Mucosa of rectum (tissue), 2 donors: ENCODE results near the gene PDE2A.

Source experiments
- H3K27ac ChIP-seq, 2 donors: one replicate each; pipeline ENCODE4 v1.7.0; 2013; ENCODE audit warnings: inconsistent platforms in 2 of 2, low read depth in 2 of 2, low read length in 2 of 2
- H3K27me3 ChIP-seq, 2 donors: one replicate each; pipeline ENCODE4 v1.7.0; 2013; ENCODE audit warnings: low read length in 2 of 2; ENCODE audit not compliant: control insufficient read depth in 2 of 2, insufficient read depth in 2 of 2
- H3K36me3 ChIP-seq, 2 donors: one replicate each; pipeline ENCODE4 v1.7.0; 2013; ENCODE audit warnings: low read length in 2 of 2; ENCODE audit not compliant: control insufficient read depth in 2 of 2, insufficient read depth in 2 of 2
- H3K4me1 ChIP-seq, 2 donors: one replicate each; pipeline ENCODE4 v1.7.0; 2013; ENCODE audit warnings: low read length in 2 of 2, mild to moderate bottlenecking in 1 of 2; ENCODE audit not compliant: control insufficient read depth in 2 of 2, insufficient read depth in 2 of 2
- H3K4me3 ChIP-seq, 2 donors: one replicate each; pipeline ENCODE4 v1.7.0; 2013; ENCODE audit warnings: low read length in 2 of 2
- H3K9ac ChIP-seq, 2 donors: one replicate each; pipeline ENCODE4 v1.7.0; 2013; ENCODE audit warnings: low read length in 2 of 2, low read depth in 1 of 2, mild to moderate bottlenecking in 1 of 2
- H3K9me3 ChIP-seq, 2 donors: one replicate each; pipeline ENCODE4 v1.7.0; 2013; ENCODE audit warnings: low read length in 2 of 2; ENCODE audit not compliant: control insufficient read depth in 2 of 2
- donor health status: healthy.
- donor health status: Normal muscosa, but diverticular disease.

PDE2A gene

DNA sequence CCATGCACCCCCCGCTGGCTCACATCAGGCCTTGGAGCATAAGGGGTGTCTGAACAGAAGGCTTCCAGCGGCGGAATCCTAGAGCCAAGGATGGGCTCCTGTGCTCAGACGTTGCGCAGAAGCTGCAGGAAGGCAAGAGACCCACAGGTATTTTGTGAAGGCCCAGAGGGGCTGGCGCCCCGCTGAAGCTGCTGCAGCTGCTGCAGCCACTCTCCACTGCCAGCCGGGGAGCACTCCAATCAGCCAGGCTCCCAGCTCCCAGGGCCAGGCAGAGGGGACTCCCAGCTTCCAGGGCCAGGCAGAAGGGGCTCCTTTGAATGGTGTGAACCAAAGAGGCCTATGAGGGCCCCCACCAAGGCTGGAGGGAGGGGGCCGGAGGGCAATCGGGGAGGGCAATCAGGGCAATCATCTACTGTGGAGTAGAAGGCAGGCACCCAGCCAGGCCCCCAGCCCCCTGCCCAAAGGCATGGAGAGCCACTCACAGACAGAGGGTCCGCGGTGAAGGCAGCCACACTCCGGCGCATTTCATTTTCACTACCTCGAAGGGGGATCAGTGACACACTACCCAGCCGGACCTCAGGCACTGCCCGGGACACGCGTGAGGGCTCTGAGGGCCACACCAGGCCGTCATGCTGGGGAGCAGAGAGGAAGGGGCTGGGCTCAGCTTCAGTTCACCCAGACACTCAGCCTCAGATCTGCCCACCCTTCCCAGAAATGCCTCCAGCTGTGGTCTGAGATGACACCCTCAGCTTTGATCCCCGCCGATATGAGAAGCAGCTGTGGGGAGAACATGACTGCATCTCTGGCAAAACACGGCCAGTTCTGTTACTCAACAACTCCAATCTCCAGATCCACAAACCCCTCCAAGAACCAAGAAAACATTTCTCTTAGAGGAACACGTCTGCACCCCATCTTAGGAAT, 11.6 kb upstream of the PDE2A start:
- peaks cover 37 to 40% of the 10 kb centered on the region in 2 donors for H3K36me3 ChIP-seq
- H3K27me3 ChIP-seq = no peaks in the 10 kb centered on the region
- no peak overlapping the region for H3K27ac ChIP-seq
- H3K9me3 ChIP-seq = no peaks in the 10 kb centered on the region
- H3K4me1 ChIP-seq = peaks cover 2% of the 10 kb centered on the region in 2 donors
- H3K9ac ChIP-seq = no peak overlapping the region
- H3K4me3 ChIP-seq = no peak overlapping the region

DNA sequence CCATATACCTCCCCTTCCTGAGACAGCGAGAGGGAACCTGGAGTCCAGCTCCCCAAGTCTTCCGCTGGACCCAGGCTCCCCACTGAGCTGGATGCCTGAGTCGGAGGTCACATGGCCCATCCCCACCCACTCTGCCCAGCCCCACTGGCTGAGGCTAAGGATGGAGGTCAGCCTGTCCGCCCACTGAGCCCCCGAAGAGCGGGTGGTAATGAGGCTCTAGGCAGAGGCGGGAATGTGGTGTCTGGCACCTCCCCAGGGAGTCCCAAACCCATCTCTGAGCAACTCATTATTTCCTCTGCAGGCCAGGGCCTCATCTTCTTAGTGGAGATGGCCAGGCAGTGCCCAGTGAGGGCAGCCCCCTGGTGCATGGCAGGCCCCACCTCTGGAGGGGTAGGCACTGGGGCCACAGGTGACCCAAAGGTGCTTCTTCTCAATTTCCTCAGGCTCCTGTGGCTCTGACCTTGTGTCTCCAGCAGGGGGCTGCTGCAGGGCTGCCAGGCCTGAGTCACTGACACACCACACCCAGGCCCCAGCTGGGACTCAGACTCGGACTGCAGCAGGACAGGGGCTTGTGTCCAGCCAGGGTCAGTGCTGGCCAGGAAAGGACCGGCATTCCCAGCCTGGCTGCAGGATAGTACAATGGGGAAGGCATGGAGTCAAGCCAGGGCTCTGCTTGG, 10.2 kb upstream of the PDE2A start:
- no peak overlapping the region for H3K9ac ChIP-seq
- H3K4me1 ChIP-seq = peaks cover 2% of the 10 kb centered on the region in 2 donors
- peaks cover 28 to 29% of the 10 kb centered on the region in 2 donors for H3K36me3 ChIP-seq
- no peak overlapping the region for H3K4me3 ChIP-seq
- peaks cover 0 to 3% of the 10 kb centered on the region in 2 donors for H3K27me3 ChIP-seq
- H3K27ac ChIP-seq = no peak overlapping the region
- no peaks in the 10 kb centered on the region for H3K9me3 ChIP-seq

GRCh38 chr11:72683782-72684200, 9.6 kb upstream of the PDE2A start:
- no peak overlapping the region for H3K9ac ChIP-seq
- H3K27me3 ChIP-seq = peaks cover 3 to 4% of the 10 kb centered on the region in 2 donors
- no peaks in the 10 kb centered on the region for H3K9me3 ChIP-seq
- peaks cover 22 to 26% of the 10 kb centered on the region in 2 donors for H3K36me3 ChIP-seq
- H3K4me3 ChIP-seq = no peak overlapping the region
- H3K4me1 ChIP-seq = peaks cover 2% of the 10 kb centered on the region in 2 donors
- no peak overlapping the region for H3K27ac ChIP-seq

DNA sequence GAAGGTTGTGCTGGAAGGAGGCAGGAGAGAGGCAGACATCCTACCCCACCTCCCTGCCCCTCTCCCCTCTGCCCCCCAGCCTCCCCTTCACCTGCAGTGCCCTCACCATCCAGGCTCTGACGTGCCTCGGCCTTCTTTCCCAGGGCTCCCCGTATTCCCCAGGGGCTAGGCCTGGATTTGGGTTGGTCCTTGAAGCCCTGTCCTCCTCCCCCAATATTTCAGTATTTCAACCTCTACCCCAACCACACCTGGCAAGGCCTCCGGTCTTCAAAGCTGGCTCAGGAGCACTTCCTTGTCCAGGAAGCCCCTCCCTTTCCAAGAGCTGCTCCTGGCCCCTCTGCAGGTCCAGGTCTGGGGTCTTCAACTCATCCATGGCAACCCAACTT, 8.6 kb upstream of the PDE2A start:
- H3K4me1 ChIP-seq = peaks cover 2% of the 10 kb centered on the region in 2 donors
- no peak overlapping the region for H3K9ac ChIP-seq
- H3K27me3 ChIP-seq = peaks cover 3 to 12% of the 10 kb centered on the region in 2 donors
- no peak overlapping the region for H3K4me3 ChIP-seq
- H3K36me3 ChIP-seq = peaks cover 13 to 17% of the 10 kb centered on the region in 2 donors
- H3K9me3 ChIP-seq = no peaks in the 10 kb centered on the region
- H3K27ac ChIP-seq = no peak overlapping the region

- H3K4me3 ChIP-seq = no peak overlapping the region
- H3K27ac ChIP-seq = no peak overlapping the region
- peaks cover 2% of the 10 kb centered on the region in 2 donors for H3K4me1 ChIP-seq
- H3K36me3 ChIP-seq = peaks cover 8 to 12% of the 10 kb centered on the region in 2 donors
- H3K9me3 ChIP-seq = no peaks in the 10 kb centered on the region
- no peak overlapping the region for H3K9ac ChIP-seq
- H3K27me3 ChIP-seq = peaks cover 3 to 16% of the 10 kb centered on the region in 2 donors
Observed at GRCh38 chr11:72682238-72682857, 8.1 kb upstream of the PDE2A start.

GRCh38 chr11:72681226-72682153, 7.3 kb upstream of the PDE2A start:
- H3K9ac ChIP-seq = no peak overlapping the region

GRCh38 chr11:72680624-72681158, 6.5 kb upstream of the PDE2A start:
- H3K4me1 ChIP-seq = peaks cover 2% of the 10 kb centered on the region in 2 donors
- no peak overlapping the region for H3K27ac ChIP-seq

More at GRCh38 chr11:72681226-72682153, 7.3 kb upstream of the PDE2A start:
- H3K36me3 ChIP-seq = peaks cover 1 to 3% of the 10 kb centered on the region in 2 donors
- H3K9me3 ChIP-seq = no peaks in the 10 kb centered on the region
- H3K4me1 ChIP-seq = peaks cover 2% of the 10 kb centered on the region in 2 donors
- H3K27ac ChIP-seq = no peak overlapping the region
- no peak overlapping the region for H3K4me3 ChIP-seq
- peaks cover 3 to 21% of the 10 kb centered on the region in 2 donors for H3K27me3 ChIP-seq

GRCh38 chr11:72679869-72680268, 5.6 kb upstream of the PDE2A start:
- Histone ChIP-seq H3K4me3 (no peak overlapping the region), H3K4me1 (peaks cover 2% of the 10 kb centered on the region in 2 donors), H3K9ac (no peak overlapping the region), H3K27ac (no peak overlapping the region), H3K27me3 (peaks cover 12 to 35% of the 10 kb centered on the region in 2 donors), H3K36me3 (no peaks in the 10 kb centered on the region), H3K9me3 (no peaks in the 10 kb centered on the region)

More at GRCh38 chr11:72680624-72681158, 6.5 kb upstream of the PDE2A start:
- H3K9ac ChIP-seq = no peak overlapping the region
- no peaks in the 10 kb centered on the region for H3K36me3 ChIP-seq
- H3K4me3 ChIP-seq = no peak overlapping the region
- peaks cover 7 to 29% of the 10 kb centered on the region in 2 donors for H3K27me3 ChIP-seq
- H3K9me3 ChIP-seq = no peaks in the 10 kb centered on the region

- Histone ChIP-seq H3K27me3 (peaks cover 25 to 44% of the 10 kb centered on the region in 2 donors), H3K27ac (no peak overlapping the region), H3K9me3 (no peaks in the 10 kb centered on the region), H3K4me3 (no peak overlapping the region), H3K9ac (no peak overlapping the region), H3K36me3 (no peaks in the 10 kb centered on the region), H3K4me1 (no peaks in the 10 kb centered on the region)
Observed at GRCh38 chr11:72678524-72678923, 4.3 kb upstream of the PDE2A start.
